Measurements from ENCODE around the gene SMG1.

The SMG1 gene

GRCh38 chr16:18801145-18801972, 124.8 kb downstream of the SMG1 start, which contains the start of gene ARL6IP1:
Gene ARL6IP1 (minus strand): TSS chr16:18801549. CDS start chr16:18801466, 83 bp downstream.
- H3K79me2 ChIP-seq (ENCODE audit: insufficient read depth, low read length) = peaks cover 65% of the 10 kb centered on the region
- TF ChIP-seq EZH2 (IDR thresholded peaks at IDR 0.05; ENCODE audit: borderline replicate concordance, low read depth, low read length, severe bottlenecking) = no peak
- TF ChIP-seq CTCF (IDR thresholded peaks at IDR 0.05; ENCODE audit: borderline replicate concordance, extremely low read depth, low read length, poor library complexity, severe bottlenecking) = peak; percentile 95
- H3K4me1 ChIP-seq (ENCODE audit: insufficient read depth, low read length) = peaks cover 62% of the 10 kb centered on the region
- no peaks in the 10 kb centered on the region for H3K9me3 ChIP-seq (ENCODE audit: insufficient read depth, low read length, severe bottlenecking)
- H3K9ac ChIP-seq (ENCODE audit: low read depth, low read length) = peak within 1 kb of the TSS; percentile 99
- H3K4me3 ChIP-seq (ENCODE audit: low read depth in 1 of 2, low read length in 2 of 2) = peak within 1 kb of the TSS; percentile 94
- no peaks in the 10 kb centered on the region for H3K27me3 ChIP-seq (ENCODE audit: insufficient read depth, low read length, poor library complexity)
- DNase-seq (peak; percentile 99), ATAC-seq (ENCODE audit: insufficient read depth, low read depth) (peak; percentile 93)
- H2AFZ ChIP-seq (ENCODE audit: low read depth, low read length) = peak within 1 kb of the TSS; percentile 87
- peaks cover 39% of the 10 kb centered on the region for H3K36me3 ChIP-seq (ENCODE audit: insufficient read depth, low read length)
- H3K4me2 ChIP-seq (ENCODE audit: insufficient read depth, low read length) = peak within 1 kb of the TSS; percentile 92
- peak within 1 kb of the TSS; percentile 97 for H3K27ac ChIP-seq (ENCODE audit: low read length)
- H4K20me1 ChIP-seq (ENCODE audit: insufficient read depth, low read length) = peaks cover 23% of the 10 kb centered on the region

GRCh38 chr16:18800775-18801144, 125.4 kb downstream of the SMG1 start:
- Histone ChIP-seq H2AFZ (ENCODE audit: low read depth, low read length) (peak overlapping the region; percentile 87), H3K9ac (ENCODE audit: low read depth, low read length) (peak overlapping the region; percentile 99), H3K79me2 (ENCODE audit: insufficient read depth, low read length) (peaks cover 71% of the 10 kb centered on the region), H3K4me2 (ENCODE audit: insufficient read depth, low read length) (peak overlapping the region; percentile 92), H4K20me1 (ENCODE audit: insufficient read depth, low read length) (peaks cover 23% of the 10 kb centered on the region), H3K36me3 (ENCODE audit: insufficient read depth, low read length) (peaks cover 41% of the 10 kb centered on the region), H3K4me3 (ENCODE audit: low read depth in 1 of 2, low read length in 2 of 2) (peak overlapping the region; percentile 94), H3K9me3 (ENCODE audit: insufficient read depth, low read length, severe bottlenecking) (no peaks in the 10 kb centered on the region), H3K27me3 (ENCODE audit: insufficient read depth, low read length, poor library complexity) (no peaks in the 10 kb centered on the region), H3K4me1 (ENCODE audit: insufficient read depth, low read length) (peaks cover 62% of the 10 kb centered on the region), H3K27ac (ENCODE audit: low read length) (peak overlapping the region; percentile 97)
- DNase-seq (no peak), ATAC-seq (ENCODE audit: insufficient read depth, low read depth) (no peak)
- no peak for TF ChIP-seq CTCF (IDR thresholded peaks at IDR 0.05; ENCODE audit: borderline replicate concordance, extremely low read depth, low read length, poor library complexity, severe bottlenecking)

- Histone ChIP-seq H4K20me1 (ENCODE audit: insufficient read depth, low read length) (peaks cover 23% of the 10 kb centered on the region), H3K36me3 (ENCODE audit: insufficient read depth, low read length) (peaks cover 46% of the 10 kb centered on the region), H3K79me2 (ENCODE audit: insufficient read depth, low read length) (peaks cover 75% of the 10 kb centered on the region), H3K4me2 (ENCODE audit: insufficient read depth, low read length) (peak overlapping the region; percentile 92), H3K27me3 (ENCODE audit: insufficient read depth, low read length, poor library complexity) (no peaks in the 10 kb centered on the region), H3K4me1 (ENCODE audit: insufficient read depth, low read length) (peaks cover 62% of the 10 kb centered on the region), H3K9ac (ENCODE audit: low read depth, low read length) (peak overlapping the region; percentile 99), H3K27ac (ENCODE audit: low read length) (peak overlapping the region; percentile 97), H2AFZ (ENCODE audit: low read depth, low read length) (no peak overlapping the region), H3K4me3 (ENCODE audit: low read depth in 1 of 2, low read length in 2 of 2) (peak overlapping the region; percentile 94), H3K9me3 (ENCODE audit: insufficient read depth, low read length, severe bottlenecking) (no peaks in the 10 kb centered on the region)
- DNase-seq (no peak), ATAC-seq (ENCODE audit: insufficient read depth, low read depth) (no peak)
- TF ChIP-seq CTCF (IDR thresholded peaks at IDR 0.05; ENCODE audit: borderline replicate concordance, extremely low read depth, low read length, poor library complexity, severe bottlenecking) = no peak
- no peak for TF ChIP-seq EZH2 (IDR thresholded peaks at IDR 0.05; ENCODE audit: borderline replicate concordance, low read depth, low read length, severe bottlenecking)
These were observed 125.9 kb downstream of the SMG1 start for GRCh38 chr16:18800293-18800692.

All from DND-41 (cell line).